Osteocyte (in vitro differentiated cells): ENCODE data around the gene ZNF524. TPM values are rescaled to one million over a fixed set of nuclear protein-coding genes. Genes with fewer than 3 reads are reported as not detected.

Experiments used
- DNase-seq: peaks from one replicate; pipeline ENCODE4 v3.0.0; 2021; ENCODE audit warnings: mixed read lengths; ENCODE audit not compliant: unreplicated experiment; ENCODE audit errors: extremely low spot score
- H3K27ac Mint-ChIP-seq: one replicate; pipeline ENCODE4 v1.8.0; 2021; ENCODE audit warnings: mild to moderate bottlenecking, mixed read lengths; ENCODE audit not compliant: unreplicated experiment
- H3K27me3 Mint-ChIP-seq: one replicate; pipeline ENCODE4 v1.8.0; 2021; ENCODE audit warnings: mixed read lengths; ENCODE audit not compliant: unreplicated experiment
- H3K36me3 Mint-ChIP-seq: one replicate; pipeline ENCODE4 v1.8.0; 2021; ENCODE audit warnings: mixed read lengths; ENCODE audit not compliant: unreplicated experiment
- H3K4me1 Mint-ChIP-seq: one replicate; pipeline ENCODE4 v1.8.0; 2021; ENCODE audit warnings: mixed read lengths; ENCODE audit not compliant: unreplicated experiment
- H3K4me3 Mint-ChIP-seq: one replicate; pipeline ENCODE4 v1.8.0; 2021; ENCODE audit warnings: mild to moderate bottlenecking, moderate library complexity, mixed read lengths; ENCODE audit not compliant: unreplicated experiment
- H3K9me3 Mint-ChIP-seq: one replicate; pipeline ENCODE4 v1.8.0; 2021; ENCODE audit warnings: mixed read lengths; ENCODE audit not compliant: unreplicated experiment
- total RNA-seq: library from RNA; stranded (reverse); gene quantifications from 2 replicates; pipeline ENCODE4 v1.2.1, GENCODE V29; 2021
- TF ChIP-seq, protein P1 (sequence below): fragments of 200-600 bp; sonication (generic); IDR thresholded peaks from 2 replicates; pipeline ENCODE4 v1.5.0; 2021; ENCODE audit warnings: antibody characterized with exemption, mild to moderate bottlenecking, moderate library complexity

The ZNF524 gene
- total RNA-seq, 1 donor from 2014 or later, result 15.5 TPM

DNA sequence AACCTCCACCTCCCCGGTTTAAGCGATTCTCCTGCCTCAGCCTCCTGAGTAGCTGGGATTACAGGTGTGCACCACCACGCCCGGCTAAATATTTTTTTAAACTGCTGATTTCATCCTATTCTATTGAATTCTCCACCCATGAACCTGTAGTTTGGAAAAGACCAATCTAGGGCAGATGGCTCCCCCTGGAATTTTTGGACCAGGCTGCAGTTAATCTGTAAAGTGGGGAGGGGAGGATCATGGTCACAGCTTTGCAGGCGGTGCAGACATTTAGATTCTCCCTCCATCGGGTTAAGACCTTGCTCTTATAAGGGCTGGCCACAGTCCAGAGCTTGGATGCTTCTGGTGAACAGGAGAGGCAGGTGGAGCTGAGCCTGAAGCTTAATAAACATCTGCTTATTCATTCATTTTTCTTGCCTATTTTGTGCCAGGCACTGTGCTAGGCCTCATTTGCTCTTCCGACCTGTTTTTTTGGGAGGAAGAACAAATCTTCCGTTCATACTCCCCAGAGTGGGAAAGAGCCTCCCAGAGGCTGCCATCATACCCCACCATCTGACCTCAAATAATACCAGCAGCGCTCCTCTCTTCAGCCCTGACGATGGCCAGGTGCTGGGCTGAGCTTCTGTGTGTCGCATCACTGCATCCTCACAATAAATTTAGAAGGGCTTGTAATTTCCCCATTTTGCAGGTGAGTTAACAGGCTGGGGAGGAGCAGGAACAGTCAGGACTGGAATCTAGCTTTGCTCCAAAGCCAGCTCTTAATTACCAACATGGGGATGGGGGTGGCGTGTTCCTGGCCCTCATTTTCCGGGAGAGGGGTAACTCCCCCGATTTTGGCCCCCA, 47.0 kb downstream of the ZNF524 start:
- Mint-ChIP-seq H3K9me3 (no peaks in the 10 kb centered on the region), H3K27ac (peak overlapping the region; percentile 80), H3K27me3 (no peaks in the 10 kb centered on the region), H3K4me3 (peak overlapping the region; percentile 87), H3K36me3 (peaks cover 14% of the 10 kb centered on the region), H3K4me1 (peaks cover 53% of the 10 kb centered on the region)
- TF ChIP-seq, protein P1, sequence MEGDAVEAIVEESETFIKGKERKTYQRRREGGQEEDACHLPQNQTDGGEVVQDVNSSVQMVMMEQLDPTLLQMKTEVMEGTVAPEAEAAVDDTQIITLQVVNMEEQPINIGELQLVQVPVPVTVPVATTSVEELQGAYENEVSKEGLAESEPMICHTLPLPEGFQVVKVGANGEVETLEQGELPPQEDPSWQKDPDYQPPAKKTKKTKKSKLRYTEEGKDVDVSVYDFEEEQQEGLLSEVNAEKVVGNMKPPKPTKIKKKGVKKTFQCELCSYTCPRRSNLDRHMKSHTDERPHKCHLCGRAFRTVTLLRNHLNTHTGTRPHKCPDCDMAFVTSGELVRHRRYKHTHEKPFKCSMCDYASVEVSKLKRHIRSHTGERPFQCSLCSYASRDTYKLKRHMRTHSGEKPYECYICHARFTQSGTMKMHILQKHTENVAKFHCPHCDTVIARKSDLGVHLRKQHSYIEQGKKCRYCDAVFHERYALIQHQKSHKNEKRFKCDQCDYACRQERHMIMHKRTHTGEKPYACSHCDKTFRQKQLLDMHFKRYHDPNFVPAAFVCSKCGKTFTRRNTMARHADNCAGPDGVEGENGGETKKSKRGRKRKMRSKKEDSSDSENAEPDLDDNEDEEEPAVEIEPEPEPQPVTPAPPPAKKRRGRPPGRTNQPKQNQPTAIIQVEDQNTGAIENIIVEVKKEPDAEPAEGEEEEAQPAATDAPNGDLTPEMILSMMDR, result no peak
- no peak for DNase-seq

DNA sequence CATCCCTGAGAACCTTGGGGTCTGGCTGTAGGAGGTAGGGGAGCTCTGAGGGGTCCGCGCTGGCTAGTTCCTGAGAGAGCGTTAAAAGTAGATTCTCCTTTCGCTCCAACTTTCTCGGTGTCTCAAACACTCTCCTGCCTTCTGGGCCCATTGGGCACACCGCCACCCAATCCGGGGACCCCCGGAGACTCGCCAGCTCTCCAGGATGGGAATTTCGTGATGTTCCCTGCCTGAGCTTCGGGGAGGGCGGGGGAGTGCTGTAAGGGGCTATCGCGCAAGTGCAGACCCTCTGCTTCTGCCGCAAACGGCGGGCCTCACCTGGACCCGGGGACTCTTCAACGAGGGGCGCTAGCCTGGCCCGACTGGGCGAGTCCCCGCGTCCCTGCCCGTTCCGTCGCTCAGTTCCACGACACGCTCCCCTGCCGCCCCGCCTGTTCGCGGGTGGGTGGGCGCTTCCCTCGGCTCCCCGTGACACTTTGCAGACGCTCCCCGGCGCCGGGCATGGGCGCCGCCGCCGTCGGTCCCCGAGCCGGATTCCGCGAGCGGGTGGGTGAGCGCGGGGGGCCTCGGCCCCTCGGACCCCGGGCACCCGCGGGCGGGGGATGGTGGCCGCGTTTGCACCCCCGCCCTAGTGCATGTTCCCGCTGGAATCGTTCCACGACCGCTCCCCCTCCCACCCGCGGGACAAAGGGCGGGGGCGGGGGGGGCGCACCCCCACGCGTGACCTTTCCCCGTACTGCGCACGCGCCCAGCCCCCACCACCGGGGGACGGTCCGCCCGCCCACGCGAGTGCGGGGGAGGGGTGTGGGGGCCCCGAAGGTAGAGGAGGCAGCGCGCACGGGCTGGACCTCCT, 47.9 kb downstream of the ZNF524 start, which contains the start of gene CCDC106:
TSS of gene CCDC106 (plus strand) at position 481 of the 853 bp plus-strand sequence. CDS start 835 bp downstream, outside the sequence.
- Mint-ChIP-seq H3K36me3 (peaks cover 14% of the 10 kb centered on the region), H3K27ac (peak within 1 kb of the TSS; percentile 80), H3K4me3 (peak within 1 kb of the TSS; percentile 87), H3K9me3 (no peaks in the 10 kb centered on the region), H3K4me1 (peaks cover 48% of the 10 kb centered on the region), H3K27me3 (no peaks in the 10 kb centered on the region)
- DNase-seq, result no peak
- TF ChIP-seq, protein P1, result no peak

DNA sequence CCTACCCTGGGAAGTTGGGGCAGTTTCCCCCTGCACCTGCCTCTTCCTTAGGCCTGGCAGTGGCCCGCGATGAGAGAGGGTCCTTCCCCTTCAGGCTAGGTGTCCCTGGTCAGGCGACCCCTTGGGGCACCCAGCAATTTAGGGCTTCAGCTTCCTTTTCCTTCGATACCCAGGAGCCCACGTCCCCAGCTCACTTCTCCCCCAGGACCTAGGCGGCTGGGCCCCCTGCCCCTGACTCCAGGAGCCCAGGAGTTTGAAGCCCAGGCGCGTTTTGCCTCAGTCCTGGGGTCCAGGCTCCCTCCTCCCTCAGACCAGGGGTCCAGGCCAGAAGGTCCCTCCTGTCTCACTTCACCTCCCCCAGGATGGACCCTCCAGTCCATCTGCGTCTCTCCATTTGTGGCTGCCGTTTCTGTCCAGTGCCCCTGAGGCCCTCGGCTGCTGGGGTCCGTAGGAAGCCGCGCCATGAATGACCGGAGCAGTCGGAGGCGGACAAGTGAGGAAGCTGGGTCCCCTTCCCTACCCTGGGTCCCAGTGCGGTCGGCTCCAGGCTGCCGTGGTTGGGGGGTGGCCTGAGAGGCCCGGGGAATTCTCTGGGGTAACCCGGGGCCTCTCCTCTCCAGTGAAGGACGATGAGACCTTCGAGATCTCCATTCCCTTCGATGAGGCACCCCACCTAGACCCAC, 48.6 kb downstream of the ZNF524 start:
- H3K27ac Mint-ChIP-seq, result peak overlapping the region; percentile 66

DNA sequence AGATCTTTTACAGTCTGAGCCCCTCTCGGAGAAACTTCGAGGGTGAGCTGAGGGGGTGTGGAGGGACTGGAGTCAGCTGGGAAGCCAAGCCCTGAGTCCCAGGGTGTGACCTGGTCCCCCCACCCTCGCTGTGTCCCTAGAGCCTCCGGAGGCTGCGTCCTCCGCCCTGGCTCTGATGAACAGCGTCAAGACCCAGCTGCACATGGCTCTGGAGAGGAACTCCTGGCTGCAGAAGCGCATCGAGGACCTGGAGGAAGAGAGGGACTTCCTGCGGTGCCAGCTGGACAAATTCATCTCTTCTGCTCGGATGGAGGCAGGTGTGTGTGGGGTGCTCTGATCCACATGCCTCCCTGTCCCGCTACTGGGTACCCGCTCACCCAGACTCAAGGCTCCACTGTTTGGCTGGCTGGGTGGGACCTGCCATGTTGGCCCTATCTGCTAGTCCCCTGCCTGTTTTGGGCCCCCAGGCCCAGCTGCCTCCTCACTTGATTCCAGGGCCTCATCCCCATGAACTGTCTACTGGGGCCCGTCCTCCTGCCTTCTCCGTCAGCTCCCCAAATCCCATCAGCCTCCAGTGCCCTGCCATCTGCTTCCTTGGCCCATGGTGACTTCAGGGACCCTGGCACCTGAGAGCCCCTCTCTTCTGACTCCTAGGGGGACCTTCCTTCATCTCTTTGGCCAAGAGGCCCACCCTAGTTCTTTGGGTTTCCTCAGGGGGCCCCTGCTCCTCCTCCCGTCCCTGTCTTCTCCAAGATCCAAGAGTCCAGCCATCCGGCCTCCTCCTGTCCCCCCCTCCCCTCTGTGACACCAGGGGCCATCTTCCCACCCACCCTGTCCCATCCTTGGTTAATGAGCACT, 49.4 kb downstream of the ZNF524 start:
- TF ChIP-seq, protein P1, result no peak
- H3K9me3 Mint-ChIP-seq, result no peaks in the 10 kb centered on the region
- peak overlapping the region; percentile 79 for H3K4me3 Mint-ChIP-seq
- DNase-seq, result no peak
- peaks cover 38% of the 10 kb centered on the region for H3K4me1 Mint-ChIP-seq
- no peaks in the 10 kb centered on the region for H3K27me3 Mint-ChIP-seq
- peak overlapping the region; percentile 66 for H3K27ac Mint-ChIP-seq
- H3K36me3 Mint-ChIP-seq, result peaks cover 14% of the 10 kb centered on the region

More for the DNA sequence above, 48.6 kb downstream of the ZNF524 start:
- TF ChIP-seq, protein P1, result no peak
- Mint-ChIP-seq H3K36me3 (peaks cover 14% of the 10 kb centered on the region), H3K4me1 (peaks cover 44% of the 10 kb centered on the region), H3K9me3 (no peaks in the 10 kb centered on the region), H3K4me3 (peak overlapping the region; percentile 79), H3K27me3 (no peaks in the 10 kb centered on the region)
- DNase-seq, result no peak
